ENCODE results near the gene LPP.

DNA sequence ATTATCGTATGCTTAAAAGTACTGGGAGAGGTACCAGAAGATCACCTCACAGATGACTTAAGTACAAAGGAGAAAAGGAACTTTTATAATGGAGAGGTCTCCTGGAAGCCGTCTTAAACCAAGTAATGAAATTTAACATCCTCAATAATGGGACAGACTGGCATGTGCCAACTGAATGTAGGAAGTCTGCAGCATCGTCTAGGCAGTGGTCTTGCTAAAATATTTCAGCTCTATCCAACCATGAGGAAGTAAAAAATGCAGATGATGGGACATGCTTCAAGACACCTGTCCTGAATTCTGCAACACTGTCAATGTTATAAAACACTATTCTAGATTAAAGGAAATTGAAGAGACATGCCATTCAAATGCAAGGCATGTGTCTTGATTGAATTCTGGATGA is 559.0 kb downstream of the LPP start:
- TF ChIP-seq CTCF (optimal IDR thresholded peaks at IDR 0.05 in 1 of 3, IDR thresholded peaks at IDR 0.05 in 1 of 3, conservative IDR thresholded peaks at IDR 0.05 in 1 of 3; ENCODE audit: extremely low read depth in 1 of 3, insufficient read depth in 2 of 3, low read length in 3 of 3), result no peak
- TF ChIP-seq EZH2 (IDR thresholded peaks at IDR 0.05; ENCODE audit: low read length), result no peak

All from keratinocyte (primary cell).